Mesothelial cell of epicardium (in vitro differentiated cells): ENCODE data around the gene BRSK2. TPM values are rescaled to one million over a fixed set of nuclear protein-coding genes. Genes with fewer than 3 reads are reported as not detected.

Experiments
- DNase-seq, 2 experiments: peaks; one replicate each; pipeline ENCODE4 v3.0.0; 2021; ENCODE audit warnings: low spot score in 2 of 2; ENCODE audit not compliant: unreplicated experiment in 2 of 2
- H3K27ac Mint-ChIP-seq: 2 replicates; pipeline ENCODE4 v1.8.0; 2021; ENCODE audit warnings: mixed read lengths
- H3K27me3 Mint-ChIP-seq: 2 replicates; pipeline ENCODE4 v1.8.0; 2021; ENCODE audit warnings: low read depth, mixed read lengths
- H3K36me3 Mint-ChIP-seq: 2 replicates; pipeline ENCODE4 v1.8.0; 2021; ENCODE audit warnings: mixed read lengths
- H3K4me1 Mint-ChIP-seq: 2 replicates; pipeline ENCODE4 v1.8.0; 2021; ENCODE audit warnings: mixed read lengths
- H3K4me3 Mint-ChIP-seq: 2 replicates; pipeline ENCODE4 v1.8.0; 2021; ENCODE audit warnings: mild to moderate bottlenecking, moderate library complexity, mixed read lengths
- H3K9me3 Mint-ChIP-seq: 2 replicates; pipeline ENCODE4 v1.8.0; 2021; ENCODE audit warnings: mixed read lengths
- total RNA-seq: library from RNA; stranded (reverse); gene quantifications from 3 replicates; pipeline ENCODE4 v1.2.1, GENCODE V29; 2021
- TF ChIP-seq, protein P1 (sequence below): fragments of 200-600 bp; sonication (generic); IDR thresholded peaks from one replicate; pipeline ENCODE4 v1.5.0; 2021; ENCODE audit warnings: antibody characterized with exemption; ENCODE audit not compliant: unreplicated experiment

Gene BRSK2
- total RNA-seq, 1 donor from 2014 or later = 4.9 TPM

DNA sequence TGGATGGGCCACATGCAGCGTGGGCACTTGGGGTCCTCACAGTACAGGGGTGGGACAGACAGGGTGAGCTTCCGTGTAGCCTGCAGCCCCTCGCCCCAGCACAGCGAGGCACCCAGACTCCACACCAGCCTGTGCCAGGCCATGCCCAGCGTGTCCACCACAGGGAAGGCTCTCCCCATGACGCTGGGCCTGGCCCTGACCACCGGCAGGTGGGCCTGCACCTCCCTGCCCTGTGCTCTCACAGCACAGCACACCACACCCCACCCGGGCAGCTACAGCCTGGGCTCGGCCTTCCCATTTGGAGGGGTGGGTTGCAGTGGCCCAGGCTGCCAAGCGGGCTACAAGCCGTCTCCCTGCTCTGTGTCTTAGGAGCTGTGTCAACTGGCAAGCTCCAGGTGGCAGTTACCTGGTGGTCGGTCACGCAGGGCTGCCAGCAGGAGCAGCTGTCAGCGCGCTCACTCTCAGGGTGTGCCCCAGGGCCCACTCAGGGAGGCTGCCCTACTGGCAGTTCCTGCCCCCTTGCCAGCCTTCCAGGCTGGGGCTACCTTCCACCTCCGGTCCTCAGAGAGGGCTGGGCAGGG, 92.2 kb downstream of the BRSK2 start:
- H3K4me1 Mint-ChIP-seq = peaks cover 5% of the 10 kb centered on the region
- H3K9me3 Mint-ChIP-seq = no peaks in the 10 kb centered on the region
- H3K4me3 Mint-ChIP-seq = no peak overlapping the region
- H3K36me3 Mint-ChIP-seq = peaks cover 13% of the 10 kb centered on the region
- no peak for DNase-seq
- no peak overlapping the region for H3K27ac Mint-ChIP-seq
- H3K27me3 Mint-ChIP-seq = no peaks in the 10 kb centered on the region
- TF ChIP-seq, protein P1, sequence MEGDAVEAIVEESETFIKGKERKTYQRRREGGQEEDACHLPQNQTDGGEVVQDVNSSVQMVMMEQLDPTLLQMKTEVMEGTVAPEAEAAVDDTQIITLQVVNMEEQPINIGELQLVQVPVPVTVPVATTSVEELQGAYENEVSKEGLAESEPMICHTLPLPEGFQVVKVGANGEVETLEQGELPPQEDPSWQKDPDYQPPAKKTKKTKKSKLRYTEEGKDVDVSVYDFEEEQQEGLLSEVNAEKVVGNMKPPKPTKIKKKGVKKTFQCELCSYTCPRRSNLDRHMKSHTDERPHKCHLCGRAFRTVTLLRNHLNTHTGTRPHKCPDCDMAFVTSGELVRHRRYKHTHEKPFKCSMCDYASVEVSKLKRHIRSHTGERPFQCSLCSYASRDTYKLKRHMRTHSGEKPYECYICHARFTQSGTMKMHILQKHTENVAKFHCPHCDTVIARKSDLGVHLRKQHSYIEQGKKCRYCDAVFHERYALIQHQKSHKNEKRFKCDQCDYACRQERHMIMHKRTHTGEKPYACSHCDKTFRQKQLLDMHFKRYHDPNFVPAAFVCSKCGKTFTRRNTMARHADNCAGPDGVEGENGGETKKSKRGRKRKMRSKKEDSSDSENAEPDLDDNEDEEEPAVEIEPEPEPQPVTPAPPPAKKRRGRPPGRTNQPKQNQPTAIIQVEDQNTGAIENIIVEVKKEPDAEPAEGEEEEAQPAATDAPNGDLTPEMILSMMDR = no peak

DNA sequence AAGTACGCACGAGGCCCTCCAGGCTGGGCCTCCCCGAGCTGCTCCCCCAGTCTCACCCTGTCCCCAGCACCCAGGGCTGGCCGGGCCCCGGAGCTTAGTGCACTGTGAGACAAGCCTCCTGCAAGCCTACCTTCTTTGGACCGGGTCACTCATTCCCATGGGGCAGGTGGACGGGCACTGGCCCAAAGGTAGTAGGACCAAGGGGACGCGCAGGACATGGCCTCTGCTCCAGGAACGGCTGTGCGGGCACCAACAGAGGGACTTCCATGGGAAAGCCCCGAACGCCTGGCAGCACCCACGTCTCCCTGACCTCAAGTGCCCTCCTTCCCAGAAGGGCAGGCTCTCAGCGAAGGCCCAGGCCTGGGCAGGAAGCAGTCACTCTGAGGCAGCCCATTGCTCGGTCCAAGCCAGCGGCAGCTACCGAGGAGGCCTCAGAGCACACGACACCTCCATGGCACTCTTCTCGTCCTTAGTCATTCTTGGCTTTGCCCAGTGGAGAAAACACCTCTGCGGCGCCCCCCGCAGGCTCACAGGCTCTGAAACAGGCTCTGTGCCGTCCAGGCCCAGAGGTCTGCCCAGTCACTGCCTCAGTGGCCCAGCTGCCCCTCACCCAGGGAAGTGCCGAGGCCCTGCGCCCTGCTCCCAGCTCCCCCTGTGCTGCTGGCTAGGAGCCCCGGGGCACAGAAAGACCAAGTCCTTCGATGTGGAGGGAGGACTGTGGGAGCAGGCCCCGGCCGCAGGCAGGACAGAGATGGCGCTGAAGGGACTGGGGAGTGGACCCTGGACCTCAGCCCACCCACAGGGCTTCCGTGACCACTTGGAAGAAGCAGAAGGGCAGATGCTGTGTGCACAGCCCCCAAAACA, 93.1 kb downstream of the BRSK2 start:
- Mint-ChIP-seq H3K27ac (no peak overlapping the region), H3K27me3 (no peaks in the 10 kb centered on the region), H3K36me3 (peaks cover 8% of the 10 kb centered on the region), H3K4me1 (peaks cover 5% of the 10 kb centered on the region), H3K4me3 (no peak overlapping the region), H3K9me3 (no peaks in the 10 kb centered on the region)
- TF ChIP-seq, protein P1 = no peak
- DNase-seq = no peak

DNA sequence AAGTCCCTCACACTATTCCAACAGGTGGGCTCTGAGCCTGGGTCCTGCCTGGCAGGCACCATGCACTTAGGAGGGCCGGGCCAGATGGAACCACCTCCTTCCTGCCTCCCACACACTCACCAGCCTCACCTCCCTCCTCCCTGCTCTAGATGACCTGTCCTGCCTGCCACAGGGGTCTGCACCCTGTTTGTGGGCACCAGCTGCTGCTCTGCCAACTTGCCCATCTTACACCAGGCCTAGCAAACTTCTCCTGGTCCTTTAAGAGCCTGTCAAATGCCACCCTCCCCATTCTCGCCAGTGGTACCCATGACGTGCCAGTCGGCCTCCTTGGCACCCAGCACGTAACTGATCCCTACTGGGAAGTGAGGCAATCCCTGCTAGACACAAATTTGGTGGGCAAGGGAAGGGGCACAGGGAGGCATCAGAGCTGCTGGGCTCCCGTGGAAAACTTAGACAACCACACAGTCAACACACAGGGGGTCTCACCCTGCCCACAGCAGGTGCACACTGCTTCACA, 93.8 kb downstream of the BRSK2 start:
- Mint-ChIP-seq H3K4me3 (no peak overlapping the region), H3K27ac (no peak overlapping the region), H3K4me1 (peaks cover 5% of the 10 kb centered on the region), H3K36me3 (peaks cover 6% of the 10 kb centered on the region), H3K27me3 (no peaks in the 10 kb centered on the region), H3K9me3 (no peaks in the 10 kb centered on the region)
- TF ChIP-seq, protein P1 = no peak
- DNase-seq = no peak

DNA sequence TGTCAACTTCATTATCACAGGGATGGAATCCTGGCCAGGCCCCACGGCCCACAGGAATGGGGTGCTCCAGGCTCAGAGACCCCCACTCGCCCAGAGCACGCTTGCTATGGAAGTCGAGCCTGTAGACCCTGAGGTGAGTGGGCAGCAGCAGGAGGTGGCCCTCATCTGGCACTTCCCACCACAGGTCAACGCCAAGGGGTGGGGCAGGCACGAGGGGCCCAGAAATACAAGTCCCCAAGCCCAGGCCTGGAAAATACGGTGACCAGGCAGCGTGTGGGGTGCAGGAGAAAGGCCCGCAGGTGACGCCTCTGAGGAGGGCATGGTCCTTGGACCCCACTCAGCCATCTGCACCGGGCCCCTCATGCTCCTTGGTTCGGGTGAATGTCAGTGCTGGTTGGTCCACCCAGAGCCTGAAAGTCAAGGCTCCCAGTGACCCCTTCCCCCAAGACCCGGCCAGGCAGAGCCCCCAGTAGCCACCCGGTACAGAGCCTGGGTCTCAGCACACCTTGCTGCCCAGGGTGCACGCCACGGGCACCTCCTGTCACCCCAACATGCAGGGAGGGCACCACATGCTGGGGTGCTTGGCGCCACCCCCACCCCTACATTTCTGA, 94.4 kb downstream of the BRSK2 start:
- no peaks in the 10 kb centered on the region for H3K27me3 Mint-ChIP-seq
- DNase-seq = no peak
- no peaks in the 10 kb centered on the region for H3K9me3 Mint-ChIP-seq
- TF ChIP-seq, protein P1 = no peak
- peaks cover 5% of the 10 kb centered on the region for H3K4me1 Mint-ChIP-seq
- H3K4me3 Mint-ChIP-seq = no peak overlapping the region
- no peaks in the 10 kb centered on the region for H3K36me3 Mint-ChIP-seq
- H3K27ac Mint-ChIP-seq = no peak overlapping the region

DNA sequence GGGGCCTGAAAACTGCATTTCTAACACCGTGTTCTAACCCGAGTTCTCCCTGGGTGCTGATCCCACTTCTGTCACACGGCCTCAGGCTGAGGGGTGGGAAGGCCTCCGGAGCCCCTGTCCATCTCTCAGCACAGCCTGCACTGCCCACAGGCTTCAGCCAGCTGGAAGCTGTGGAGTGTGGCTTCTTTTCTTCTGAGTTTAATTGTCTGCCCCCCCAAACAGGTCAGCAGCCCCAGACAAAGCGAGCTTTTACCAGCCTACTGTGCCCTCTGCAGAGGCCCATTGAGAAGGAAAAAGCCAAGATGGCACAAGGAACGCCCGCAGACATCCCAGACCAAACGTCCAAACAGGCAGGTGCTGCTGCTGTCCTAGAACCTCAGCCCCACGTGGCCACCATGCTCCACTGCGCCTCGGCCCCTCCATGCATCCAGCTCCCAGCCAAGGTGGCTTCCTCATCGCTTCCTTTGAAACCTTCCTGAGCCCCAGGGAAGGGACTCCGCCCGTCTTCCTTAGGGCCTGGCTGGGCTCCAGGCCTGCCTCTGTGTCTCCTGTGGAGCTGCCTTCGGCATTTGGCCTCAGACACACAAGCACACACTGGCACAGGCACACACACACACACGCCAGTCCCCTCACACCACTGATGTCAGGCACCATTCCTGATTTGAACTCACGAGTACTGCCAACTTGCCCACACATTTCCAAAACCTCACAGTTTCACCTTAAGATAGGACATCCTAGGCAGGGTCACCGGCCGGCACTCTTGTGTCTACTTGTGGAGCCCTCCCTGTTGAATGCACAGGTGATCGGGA, 95.2 kb downstream of the BRSK2 start:
- Mint-ChIP-seq H3K4me3 (no peak overlapping the region), H3K27ac (no peak overlapping the region), H3K27me3 (no peaks in the 10 kb centered on the region), H3K4me1 (peaks cover 5% of the 10 kb centered on the region), H3K36me3 (no peaks in the 10 kb centered on the region), H3K9me3 (no peaks in the 10 kb centered on the region)
- no peak for DNase-seq
- TF ChIP-seq, protein P1 = no peak
